BE2C (cell line): ENCODE measurements around the gene CNIH4.
"Not testable (repeated sequence)": the region's sequence is repeated elsewhere in the genome, so short reads cannot be mapped to it uniquely, and the experiment has no call there.

Experiments
- DNase-seq: peaks from one replicate; pipeline ENCODE4 v3.0.0-alpha.2; 2020
- H3K27me3 ChIP-seq: fragments of 250-450 bp; sonication (Bioruptor Pico); 2 replicates; pipeline ENCODE4 v1.5.1; 2020; ENCODE audit warnings: mild to moderate bottlenecking
- H3K36me3 ChIP-seq: fragments of 250-450 bp; sonication (Bioruptor Pico); 2 replicates; pipeline ENCODE4 v1.5.1; 2020; ENCODE audit warnings: mild to moderate bottlenecking
- H3K4me1 ChIP-seq: fragments of 250-450 bp; sonication (Bioruptor Pico); 2 replicates; pipeline ENCODE4 v1.5.1; 2020
- H3K4me3 ChIP-seq: 2 replicates; pipeline ENCODE4 v1.5.1; 2011; ENCODE audit warnings: low read depth, low read length
- H3K9me3 ChIP-seq: fragments of 250-450 bp; sonication (Bioruptor Pico); 2 replicates; pipeline ENCODE4 v1.5.1; 2020
- TF ChIP-seq, protein P1 (sequence below): IDR thresholded peaks from 2 replicates; pipeline ENCODE4 v1.5.1; 2012; ENCODE audit warnings: mild to moderate bottlenecking, low read depth, low read length

The CNIH4 gene

DNA sequence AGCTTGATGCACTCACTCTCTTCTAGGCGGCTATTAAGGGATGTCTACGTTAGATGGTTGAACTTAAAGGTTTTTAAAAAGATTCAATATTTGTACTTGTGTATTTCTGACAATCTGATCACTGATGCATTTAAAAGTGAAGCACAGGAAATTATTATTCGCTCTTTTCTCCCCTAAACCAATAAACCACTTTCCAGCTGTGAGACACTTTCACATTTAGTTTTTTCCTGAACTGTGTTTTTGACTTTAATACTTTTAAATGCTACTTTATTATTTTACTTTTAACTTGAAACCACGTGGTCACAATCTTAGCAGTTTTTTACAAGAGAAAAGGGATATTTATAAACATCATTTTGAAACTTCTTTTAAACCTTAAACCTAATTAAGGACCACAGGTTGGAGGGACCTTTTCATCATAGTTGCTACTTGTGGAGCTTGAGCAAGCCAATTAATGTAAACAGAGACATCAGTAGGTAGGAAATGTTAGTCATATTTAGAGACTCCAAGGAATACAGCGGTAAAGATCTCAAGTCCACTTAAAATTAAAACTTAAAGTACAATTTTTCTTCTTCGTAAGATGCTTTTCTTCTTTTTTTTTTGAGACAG is 68.7 kb downstream of the CNIH4 start:
- no peaks in the 10 kb centered on the region for H3K27me3 ChIP-seq
- H3K4me3 ChIP-seq: no peak overlapping the region
- peaks cover 70% of the 10 kb centered on the region for H3K36me3 ChIP-seq
- TF ChIP-seq, protein P1, sequence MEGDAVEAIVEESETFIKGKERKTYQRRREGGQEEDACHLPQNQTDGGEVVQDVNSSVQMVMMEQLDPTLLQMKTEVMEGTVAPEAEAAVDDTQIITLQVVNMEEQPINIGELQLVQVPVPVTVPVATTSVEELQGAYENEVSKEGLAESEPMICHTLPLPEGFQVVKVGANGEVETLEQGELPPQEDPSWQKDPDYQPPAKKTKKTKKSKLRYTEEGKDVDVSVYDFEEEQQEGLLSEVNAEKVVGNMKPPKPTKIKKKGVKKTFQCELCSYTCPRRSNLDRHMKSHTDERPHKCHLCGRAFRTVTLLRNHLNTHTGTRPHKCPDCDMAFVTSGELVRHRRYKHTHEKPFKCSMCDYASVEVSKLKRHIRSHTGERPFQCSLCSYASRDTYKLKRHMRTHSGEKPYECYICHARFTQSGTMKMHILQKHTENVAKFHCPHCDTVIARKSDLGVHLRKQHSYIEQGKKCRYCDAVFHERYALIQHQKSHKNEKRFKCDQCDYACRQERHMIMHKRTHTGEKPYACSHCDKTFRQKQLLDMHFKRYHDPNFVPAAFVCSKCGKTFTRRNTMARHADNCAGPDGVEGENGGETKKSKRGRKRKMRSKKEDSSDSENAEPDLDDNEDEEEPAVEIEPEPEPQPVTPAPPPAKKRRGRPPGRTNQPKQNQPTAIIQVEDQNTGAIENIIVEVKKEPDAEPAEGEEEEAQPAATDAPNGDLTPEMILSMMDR: no peak
- H3K9me3 ChIP-seq: no peaks in the 10 kb centered on the region
- DNase-seq: no peak
- H3K4me1 ChIP-seq: no peaks in the 10 kb centered on the region

DNA sequence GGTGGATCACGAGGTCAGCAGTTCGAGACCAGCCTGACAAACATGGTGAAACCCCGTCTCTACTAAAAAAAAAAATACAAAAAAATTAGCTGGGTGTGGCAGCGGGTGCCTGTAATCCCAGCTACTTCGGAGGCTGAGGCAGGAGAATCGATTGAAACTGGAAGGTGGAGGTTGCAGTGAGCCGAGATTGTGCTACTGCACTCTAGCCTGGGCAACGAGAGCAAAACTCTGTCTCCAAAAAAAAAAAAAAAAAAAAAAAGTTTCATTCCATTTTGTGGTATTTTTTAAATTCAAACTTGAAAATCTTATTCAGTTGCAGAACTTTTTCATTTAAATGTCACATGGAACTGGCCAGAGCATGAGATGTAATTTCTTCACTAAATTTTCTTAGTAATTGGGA is 70.2 kb downstream of the CNIH4 start:
- H3K9me3 ChIP-seq, H3K4me3 ChIP-seq, DNase-seq, H3K4me1 ChIP-seq, H3K27me3 ChIP-seq: not testable (repeated sequence)
- peaks cover 57% of the 10 kb centered on the region for H3K36me3 ChIP-seq

DNA sequence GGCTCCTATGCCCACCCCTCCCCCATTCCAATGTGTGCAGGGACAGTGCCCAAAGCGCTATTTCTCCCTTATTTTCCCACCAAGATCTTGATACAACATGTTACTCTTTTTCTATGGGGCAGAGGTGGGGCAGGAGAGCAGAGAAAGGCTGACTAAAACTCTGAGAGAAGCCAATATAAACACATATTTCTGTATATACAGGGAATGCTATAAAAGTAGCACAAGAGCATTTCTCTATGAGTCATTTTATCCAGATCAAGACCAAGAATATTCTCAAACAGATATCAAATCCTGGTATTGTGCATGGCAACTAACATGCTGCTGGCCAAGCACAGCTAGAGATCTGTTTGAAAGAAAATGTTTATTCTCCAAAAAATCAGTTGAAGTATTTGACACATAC is 70.7 kb downstream of the CNIH4 start:
- no peaks in the 10 kb centered on the region for H3K9me3 ChIP-seq
- no peaks in the 10 kb centered on the region for H3K4me1 ChIP-seq
- DNase-seq: no peak
- no peaks in the 10 kb centered on the region for H3K27me3 ChIP-seq
- TF ChIP-seq, protein P1: no peak
- no peak overlapping the region for H3K4me3 ChIP-seq
- H3K36me3 ChIP-seq: peaks cover 52% of the 10 kb centered on the region

DNA sequence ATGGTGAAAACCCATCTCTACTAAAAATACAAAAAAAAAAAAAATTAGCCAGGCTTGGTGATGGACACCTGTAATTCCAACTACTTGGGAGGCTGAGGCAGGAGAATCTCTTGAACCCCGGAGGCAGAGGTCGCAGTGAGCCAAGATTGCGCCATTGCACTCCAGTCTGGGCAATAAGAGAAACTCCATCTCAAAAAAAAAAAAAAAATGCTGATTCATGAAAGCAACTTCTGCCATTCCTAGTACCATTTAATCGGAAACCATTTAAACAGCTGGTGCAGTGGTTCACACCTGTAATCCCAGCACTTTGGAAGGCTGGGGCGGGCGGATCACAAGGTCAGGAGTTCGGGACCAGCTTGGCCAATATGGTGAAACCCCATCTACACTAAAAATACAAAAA is 72.0 kb downstream of the CNIH4 start:
- not testable (repeated sequence) for H3K9me3 ChIP-seq, H3K4me1 ChIP-seq, DNase-seq, H3K27me3 ChIP-seq, H3K4me3 ChIP-seq
- peaks cover 38% of the 10 kb centered on the region for H3K36me3 ChIP-seq
